Prostate gland (tissue), 2 donors: ENCODE data around the gene PLK1. TPM values are rescaled to one million over a fixed set of nuclear protein-coding genes. Genes with fewer than 3 reads are reported as not detected.

ENCODE experiments used
- total RNA-seq, 2 donors: library from RNA; depleted of rRNA; stranded (reverse); fragments of >200 nt; gene quantifications; one replicate each; pipeline ENCODE4 v1.1.0, GENCODE V29; 2016

Gene PLK1
- total RNA-seq, 2 donors from 2014 or later: 2.6 to 8.7 TPM

Other genes starting within 250 kb of the PLK1 start
- gene COG7, start 225.7 kb upstream of the PLK1 start, total RNA-seq: 10 to 100 TPM; 34.0 to 35.3 TPM
- gene GGA2, start 168.4 kb upstream of the PLK1 start, total RNA-seq: 100 to 1,000 TPM in 1 of 2 donors, 10 to 100 TPM in 1; 75.7 to 105 TPM
- gene EARS2, start 121.5 kb upstream of the PLK1 start, total RNA-seq: 10 to 100 TPM; 40.3 to 60.2 TPM
- 100 to 1,000 TPM in 1 of 2 donors, 10 to 100 TPM in 1; 92.2 to 218 TPM for gene UBFD1, start 121.2 kb upstream of the PLK1 start, total RNA-seq
- 100 to 1,000 TPM in 1 of 2 donors, 10 to 100 TPM in 1; 82.3 to 129 TPM for gene NDUFAB1, start 82.6 kb upstream of the PLK1 start, total RNA-seq
- gene PALB2, start 37.6 kb upstream of the PLK1 start, total RNA-seq: 10 to 100 TPM; 10.8 to 15.6 TPM
- 10 to 100 TPM; 38.8 to 63.6 TPM for gene DCTN5, start 37.4 kb upstream of the PLK1 start, total RNA-seq
- gene ERN2, start 34.3 kb downstream of the PLK1 start, total RNA-seq: 1 to 10 TPM; 2.9 to 6.0 TPM
- gene CHP2, start 76.1 kb downstream of the PLK1 start, total RNA-seq: 1 to 10 TPM; 1.9 to 3.7 TPM
- 10 to 100 TPM in 1 of 2 donors, 1 to 10 TPM in 1; 2.9 to 28.6 TPM for gene PRKCB, start 157.1 kb downstream of the PLK1 start, total RNA-seq